SK-N-SH (cell line): ENCODE measurements around the gene KNG1.

Source experiments
- GATA2 ChIP-seq: sonication (generic); formaldehyde crosslinking; IDR thresholded peaks from 2 replicates; pipeline ENCODE4 v1.5.0; 2020; ENCODE audit warnings: mild to moderate bottlenecking, missing genetic modification reagents
- NRF1 ChIP-seq: IDR thresholded peaks from 2 replicates; pipeline ENCODE4 v1.6.1; 2012; ENCODE audit warnings: low read depth, mild to moderate bottlenecking, low read length
- POLR2AphosphoS5 ChIP-seq: IDR thresholded peaks from 2 replicates; pipeline ENCODE4 v1.6.1; 2012; ENCODE audit warnings: low read depth, low read length
- RCOR1 ChIP-seq: fragments of 150-350 bp; IDR thresholded peaks from 2 replicates; pipeline ENCODE4 v1.6.1; 2017; ENCODE audit warnings: antibody characterized with exemption, low read length
- TAF1 ChIP-seq: IDR thresholded peaks from 2 replicates; pipeline ENCODE4 v1.6.1; 2012; ENCODE audit warnings: low read depth, mild to moderate bottlenecking, low read length, moderate library complexity, borderline replicate concordance
- TF ChIP-seq, protein P1 (sequence below): IDR thresholded peaks from 2 replicates; pipeline ENCODE4 v1.6.1; 2012; ENCODE audit warnings: mild to moderate bottlenecking, low read depth, low read length, moderate library complexity
- TF ChIP-seq, protein P2 (sequence below): fragments of 200-600 bp; sonication (generic); IDR thresholded peaks from 2 replicates; pipeline ENCODE4 v1.6.1; 2017; ENCODE audit warnings: antibody characterized with exemption, mild to moderate bottlenecking, moderate library complexity

DNA sequence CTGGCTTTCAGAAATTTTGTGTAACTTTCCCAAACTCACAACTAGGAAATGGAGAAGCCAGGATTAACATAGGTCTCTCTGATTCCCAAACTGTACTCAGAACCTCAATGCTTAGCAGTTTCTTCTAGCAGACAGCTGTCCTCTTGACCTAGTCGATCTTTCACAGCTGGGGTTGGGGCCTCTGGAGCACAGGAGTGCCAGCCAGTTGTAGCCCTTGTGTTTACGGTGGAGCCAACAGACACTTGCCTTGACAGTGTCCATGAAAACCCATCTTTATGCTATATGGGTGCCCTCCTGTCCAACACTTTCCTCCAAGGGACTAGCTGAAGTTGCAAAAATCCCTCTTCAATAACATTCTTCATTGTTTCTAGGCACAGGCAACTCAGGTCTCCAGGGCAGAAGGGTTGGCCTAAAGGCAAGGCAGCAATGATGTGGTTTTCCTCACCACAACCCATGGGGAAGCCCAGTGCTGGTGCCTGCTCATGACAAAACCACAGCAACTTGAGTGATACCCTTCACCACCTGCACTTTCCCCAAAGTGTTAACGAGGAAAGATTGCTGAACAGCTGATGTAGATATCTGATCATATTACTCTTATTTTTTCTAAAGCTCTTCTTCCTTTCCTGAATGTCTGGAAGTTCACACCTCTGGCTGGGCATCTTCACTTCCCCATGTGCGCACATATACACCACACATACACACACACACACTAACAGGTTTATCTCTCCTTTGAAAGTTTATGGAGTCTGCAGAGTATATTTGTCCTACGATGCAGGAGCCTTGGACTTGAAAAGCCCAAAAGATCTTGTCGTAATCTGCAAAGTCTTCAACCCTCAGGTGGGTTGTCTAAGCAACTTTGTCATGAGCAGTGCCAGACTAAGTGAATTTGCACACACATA lies 11.0 kb upstream of the KNG1 start:
- no peak for TF ChIP-seq POLR2AphosphoS5
- no peak for TF ChIP-seq GATA2 (CRISPR knock-in tag)
- TF ChIP-seq, protein P1, sequence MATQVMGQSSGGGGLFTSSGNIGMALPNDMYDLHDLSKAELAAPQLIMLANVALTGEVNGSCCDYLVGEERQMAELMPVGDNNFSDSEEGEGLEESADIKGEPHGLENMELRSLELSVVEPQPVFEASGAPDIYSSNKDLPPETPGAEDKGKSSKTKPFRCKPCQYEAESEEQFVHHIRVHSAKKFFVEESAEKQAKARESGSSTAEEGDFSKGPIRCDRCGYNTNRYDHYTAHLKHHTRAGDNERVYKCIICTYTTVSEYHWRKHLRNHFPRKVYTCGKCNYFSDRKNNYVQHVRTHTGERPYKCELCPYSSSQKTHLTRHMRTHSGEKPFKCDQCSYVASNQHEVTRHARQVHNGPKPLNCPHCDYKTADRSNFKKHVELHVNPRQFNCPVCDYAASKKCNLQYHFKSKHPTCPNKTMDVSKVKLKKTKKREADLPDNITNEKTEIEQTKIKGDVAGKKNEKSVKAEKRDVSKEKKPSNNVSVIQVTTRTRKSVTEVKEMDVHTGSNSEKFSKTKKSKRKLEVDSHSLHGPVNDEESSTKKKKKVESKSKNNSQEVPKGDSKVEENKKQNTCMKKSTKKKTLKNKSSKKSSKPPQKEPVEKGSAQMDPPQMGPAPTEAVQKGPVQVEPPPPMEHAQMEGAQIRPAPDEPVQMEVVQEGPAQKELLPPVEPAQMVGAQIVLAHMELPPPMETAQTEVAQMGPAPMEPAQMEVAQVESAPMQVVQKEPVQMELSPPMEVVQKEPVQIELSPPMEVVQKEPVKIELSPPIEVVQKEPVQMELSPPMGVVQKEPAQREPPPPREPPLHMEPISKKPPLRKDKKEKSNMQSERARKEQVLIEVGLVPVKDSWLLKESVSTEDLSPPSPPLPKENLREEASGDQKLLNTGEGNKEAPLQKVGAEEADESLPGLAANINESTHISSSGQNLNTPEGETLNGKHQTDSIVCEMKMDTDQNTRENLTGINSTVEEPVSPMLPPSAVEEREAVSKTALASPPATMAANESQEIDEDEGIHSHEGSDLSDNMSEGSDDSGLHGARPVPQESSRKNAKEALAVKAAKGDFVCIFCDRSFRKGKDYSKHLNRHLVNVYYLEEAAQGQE = no peak
- TF ChIP-seq, protein P2, sequence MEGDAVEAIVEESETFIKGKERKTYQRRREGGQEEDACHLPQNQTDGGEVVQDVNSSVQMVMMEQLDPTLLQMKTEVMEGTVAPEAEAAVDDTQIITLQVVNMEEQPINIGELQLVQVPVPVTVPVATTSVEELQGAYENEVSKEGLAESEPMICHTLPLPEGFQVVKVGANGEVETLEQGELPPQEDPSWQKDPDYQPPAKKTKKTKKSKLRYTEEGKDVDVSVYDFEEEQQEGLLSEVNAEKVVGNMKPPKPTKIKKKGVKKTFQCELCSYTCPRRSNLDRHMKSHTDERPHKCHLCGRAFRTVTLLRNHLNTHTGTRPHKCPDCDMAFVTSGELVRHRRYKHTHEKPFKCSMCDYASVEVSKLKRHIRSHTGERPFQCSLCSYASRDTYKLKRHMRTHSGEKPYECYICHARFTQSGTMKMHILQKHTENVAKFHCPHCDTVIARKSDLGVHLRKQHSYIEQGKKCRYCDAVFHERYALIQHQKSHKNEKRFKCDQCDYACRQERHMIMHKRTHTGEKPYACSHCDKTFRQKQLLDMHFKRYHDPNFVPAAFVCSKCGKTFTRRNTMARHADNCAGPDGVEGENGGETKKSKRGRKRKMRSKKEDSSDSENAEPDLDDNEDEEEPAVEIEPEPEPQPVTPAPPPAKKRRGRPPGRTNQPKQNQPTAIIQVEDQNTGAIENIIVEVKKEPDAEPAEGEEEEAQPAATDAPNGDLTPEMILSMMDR = no peak
- no peak for TF ChIP-seq TAF1
- TF ChIP-seq RCOR1 = no peak
- TF ChIP-seq NRF1 = no peak
